HL-60 (cell line): ENCODE results near the gene SLC1A1.

Experiments
- DNase-seq, 2 experiments: peaks; one replicate each; pipeline ENCODE4 v3.0.0-alpha.2; 2010 to 2020; ENCODE audit warnings: low read depth in 1 of 2, low spot score in 1 of 2
- H3K27ac ChIP-seq: fragments of 250-450 bp; sonication (Bioruptor Pico); replicated peaks from 2 replicates; pipeline ENCODE4 v1.5.1; 2020; ENCODE audit warnings: mild to moderate bottlenecking, moderate library complexity
- H3K27me3 ChIP-seq: fragments of 250-450 bp; sonication (Bioruptor Pico); 2 replicates; pipeline ENCODE4 v1.5.1; 2021; ENCODE audit warnings: mild to moderate bottlenecking, moderate library complexity; ENCODE audit not compliant: insufficient read depth, poor library complexity, severe bottlenecking
- H3K4me3 ChIP-seq: replicated peaks from 2 replicates; pipeline ENCODE4 v1.5.1; 2011; ENCODE audit warnings: mild to moderate bottlenecking, control low read depth, low read length; ENCODE audit not compliant: insufficient read depth
- CTCF ChIP-seq: IDR thresholded peaks from one replicate; pipeline ENCODE4 v1.5.1; 2011; ENCODE audit warnings: low read length, control low read depth, inconsistent platforms; ENCODE audit not compliant: insufficient read depth
- GABPA ChIP-seq: IDR thresholded peaks from 2 replicates; pipeline ENCODE4 v1.6.1; 2012; ENCODE audit warnings: low read depth
- POLR2AphosphoS5 ChIP-seq: IDR thresholded peaks from 2 replicates; pipeline ENCODE4 v1.6.1; 2012; ENCODE audit warnings: low read depth
- REST ChIP-seq: IDR thresholded peaks from 2 replicates; pipeline ENCODE4 v1.6.1; 2012; ENCODE audit warnings: low read depth; ENCODE audit not compliant: insufficient replicate concordance
- SPI1 ChIP-seq: IDR thresholded peaks from 2 replicates; pipeline ENCODE4 v1.6.1; 2012; ENCODE audit warnings: low read depth, mild to moderate bottlenecking, borderline replicate concordance

The SLC1A1 gene

GRCh38 chr9:4574657-4575243 is 84.5 kb downstream of the SLC1A1 start:
- TF ChIP-seq GABPA: no peak
- TF ChIP-seq POLR2AphosphoS5: no peak
- no peak for TF ChIP-seq CTCF
- no peak for TF ChIP-seq SPI1
- no peak for TF ChIP-seq REST
- Histone ChIP-seq H3K4me3 (no peak overlapping the region), H3K27ac (no peak overlapping the region), H3K27me3 (peaks cover 2% of the 10 kb centered on the region)
- DNase-seq: peak in 1 of 2 experiments; percentile 6

- Histone ChIP-seq H3K27me3 (peaks cover 2% of the 10 kb centered on the region), H3K27ac (no peak overlapping the region), H3K4me3 (no peak overlapping the region)
- DNase-seq: no peak
- TF ChIP-seq GABPA: no peak
- no peak for TF ChIP-seq CTCF
- no peak for TF ChIP-seq REST
- TF ChIP-seq POLR2AphosphoS5: no peak
- no peak for TF ChIP-seq SPI1
Measured at GRCh38 chr9:4575997-4576396, 85.7 kb downstream of the SLC1A1 start.

GRCh38 chr9:4576448-4576847 is 86.2 kb downstream of the SLC1A1 start:
- no peak for TF ChIP-seq SPI1
- TF ChIP-seq CTCF: no peak
- Histone ChIP-seq H3K4me3 (no peak overlapping the region), H3K27ac (no peak overlapping the region), H3K27me3 (peaks cover 2% of the 10 kb centered on the region)
- DNase-seq: no peak

GRCh38 chr9:4579001-4579400 is 88.7 kb downstream of the SLC1A1 start:
- H3K27me3 ChIP-seq: peaks cover 2% of the 10 kb centered on the region
- no peak overlapping the region for H3K27ac ChIP-seq
- H3K4me3 ChIP-seq: no peak overlapping the region
- DNase-seq: no peak
- TF ChIP-seq CTCF: no peak
- TF ChIP-seq GABPA: no peak
- no peak for TF ChIP-seq SPI1
- no peak for TF ChIP-seq POLR2AphosphoS5
- TF ChIP-seq REST: no peak
